Activated CD4-positive, alpha-beta T cell treated with anti-CD3 and anti-CD28 coated beads for 48 hours (primary cell): ENCODE results near the gene PCDHGA9.
"Not testable (repeated sequence)": the region's sequence is repeated elsewhere in the genome, so short reads cannot be mapped to it uniquely, and the experiment has no call there.

Source experiments
- DNase-seq: peaks from one replicate; pipeline ENCODE4 v3.0.0-alpha.2; 2020

Gene PCDHGA9

GRCh38 chr5:141384471-141385267, 17.9 kb upstream of the PCDHGA9 start:
- no peak for DNase-seq

GRCh38 chr5:141387557-141388311, 14.8 kb upstream of the PCDHGA9 start, which contains the start of gene PCDHGB4:
TSS of gene PCDHGB4 (plus strand) at chr5:141387698. CDS start at chr5:141387885, 187 bp downstream.
- DNase-seq = peak; percentile 51

DNA sequence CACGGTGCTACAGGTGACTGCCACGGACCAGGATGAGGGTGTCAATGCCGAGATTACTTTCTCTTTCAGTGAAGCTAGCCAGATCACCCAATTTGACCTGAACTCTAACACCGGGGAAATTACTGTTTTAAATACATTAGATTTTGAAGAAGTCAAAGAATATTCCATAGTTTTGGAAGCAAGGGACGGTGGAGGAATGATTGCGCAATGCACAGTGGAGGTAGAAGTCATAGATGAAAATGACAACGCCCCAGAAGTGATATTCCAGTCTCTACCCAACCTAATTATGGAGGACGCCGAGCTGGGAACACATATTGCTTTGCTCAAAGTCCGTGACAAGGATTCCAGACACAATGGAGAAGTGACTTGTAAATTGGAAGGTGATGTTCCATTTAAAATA, 13.9 kb upstream of the PCDHGA9 start:
- DNase-seq = no peak

GRCh38 chr5:141389153-141390042, 13.2 kb upstream of the PCDHGA9 start:
- DNase-seq = no peak

DNA sequence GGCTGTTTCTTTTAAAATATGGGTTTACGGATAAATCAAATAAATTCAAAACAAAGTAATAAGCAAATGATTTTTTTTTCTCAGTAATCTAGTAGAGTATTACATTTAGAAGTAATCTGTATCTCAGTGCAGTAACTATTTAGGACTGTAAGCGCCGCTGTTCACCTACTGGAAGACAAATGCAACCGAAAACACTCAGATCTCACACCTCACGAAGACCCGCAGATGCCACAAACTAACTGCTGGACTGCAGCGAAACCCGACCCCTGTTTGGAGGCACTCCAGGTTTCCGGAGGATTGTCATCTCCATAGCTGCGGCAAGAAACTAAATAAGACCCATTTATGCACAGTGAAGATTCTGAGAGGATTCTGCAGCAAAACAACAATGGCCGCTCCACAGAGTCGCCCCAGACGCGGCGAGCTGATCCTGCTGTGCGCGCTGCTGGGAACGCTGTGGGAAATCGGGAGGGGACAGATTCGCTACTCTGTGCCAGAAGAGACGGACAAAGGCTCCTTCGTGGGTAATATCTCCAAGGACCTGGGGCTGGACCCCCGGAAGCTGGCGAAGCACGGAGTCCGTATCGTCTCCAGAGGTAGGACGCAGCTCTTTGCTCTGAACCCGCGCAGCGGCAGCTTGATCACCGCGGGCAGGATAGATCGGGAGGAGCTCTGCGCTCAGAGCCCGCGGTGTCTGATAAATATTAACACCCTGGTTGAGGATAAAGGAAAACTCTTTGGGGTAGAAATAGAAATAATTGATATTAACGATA, 10.0 kb upstream of the PCDHGA9 start, which contains the start of gene PCDHGA8:
Gene PCDHGA8, plus strand, starts transcription at position 205 of the 770 bp plus-strand sequence. Its CDS starts 181 bp downstream, at position 386.
- DNase-seq = no peak

- no peak for DNase-seq
Observed at GRCh38 chr5:141393267-141393666, 9.3 kb upstream of the PCDHGA9 start.

GRCh38 chr5:141394401-141395187, 8.0 kb upstream of the PCDHGA9 start:
- not testable (repeated sequence) for DNase-seq

- DNase-seq = peak; percentile 66
Observed at GRCh38 chr5:141397756-141398551, 4.6 kb upstream of the PCDHGA9 start, which contains the start of gene PCDHGB5. TSS of gene PCDHGB5 (plus strand) at chr5:141397947. CDS start at chr5:141398128, 181 bp downstream.

DNA sequence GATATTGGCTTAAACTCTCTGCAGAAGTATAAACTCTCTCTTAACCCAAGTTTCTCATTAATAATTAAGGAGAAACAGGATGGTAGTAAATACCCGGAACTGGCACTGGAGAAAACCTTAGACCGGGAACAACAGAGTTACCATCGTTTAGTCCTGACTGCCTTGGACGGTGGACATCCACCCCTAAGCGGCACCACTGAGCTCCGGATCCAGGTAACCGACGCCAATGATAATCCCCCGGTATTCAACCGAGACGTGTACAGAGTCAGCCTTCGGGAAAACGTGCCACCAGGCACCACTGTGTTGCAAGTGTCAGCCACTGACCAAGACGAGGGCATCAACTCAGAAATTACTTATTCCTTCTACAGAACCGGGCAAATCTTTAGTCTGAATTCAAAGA, 4.0 kb upstream of the PCDHGA9 start:
- no peak for DNase-seq

GRCh38 chr5:141399555-141400258, 2.9 kb upstream of the PCDHGA9 start:
- DNase-seq = no peak

DNA sequence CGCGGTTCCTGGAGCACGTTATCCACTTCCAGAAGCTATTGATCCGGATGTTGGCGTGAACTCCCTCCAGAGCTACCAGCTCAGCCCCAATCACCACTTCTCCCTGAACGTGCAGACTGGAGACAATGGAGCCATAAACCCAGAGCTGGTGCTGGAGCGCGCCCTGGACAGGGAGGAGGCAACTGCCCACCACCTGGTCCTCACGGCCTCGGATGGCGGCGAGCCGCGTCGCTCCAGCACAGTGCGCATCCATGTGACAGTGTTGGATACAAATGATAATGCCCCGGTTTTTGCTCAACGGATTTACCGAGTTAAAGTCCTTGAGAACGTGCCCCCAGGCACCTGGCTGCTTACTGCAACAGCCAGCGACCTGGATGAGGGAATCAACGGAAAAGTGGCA, 809 bp downstream of the PCDHGA9 start:
- DNase-seq = no peak

- peak; percentile 67 for DNase-seq
Observed at GRCh38 chr5:141407790-141408505, 5.4 kb downstream of the PCDHGA9 start, which contains the start of gene PCDHGB6. TSS of gene PCDHGB6 (plus strand) at chr5:141408021. CDS start at chr5:141408203, 182 bp downstream.

DNA sequence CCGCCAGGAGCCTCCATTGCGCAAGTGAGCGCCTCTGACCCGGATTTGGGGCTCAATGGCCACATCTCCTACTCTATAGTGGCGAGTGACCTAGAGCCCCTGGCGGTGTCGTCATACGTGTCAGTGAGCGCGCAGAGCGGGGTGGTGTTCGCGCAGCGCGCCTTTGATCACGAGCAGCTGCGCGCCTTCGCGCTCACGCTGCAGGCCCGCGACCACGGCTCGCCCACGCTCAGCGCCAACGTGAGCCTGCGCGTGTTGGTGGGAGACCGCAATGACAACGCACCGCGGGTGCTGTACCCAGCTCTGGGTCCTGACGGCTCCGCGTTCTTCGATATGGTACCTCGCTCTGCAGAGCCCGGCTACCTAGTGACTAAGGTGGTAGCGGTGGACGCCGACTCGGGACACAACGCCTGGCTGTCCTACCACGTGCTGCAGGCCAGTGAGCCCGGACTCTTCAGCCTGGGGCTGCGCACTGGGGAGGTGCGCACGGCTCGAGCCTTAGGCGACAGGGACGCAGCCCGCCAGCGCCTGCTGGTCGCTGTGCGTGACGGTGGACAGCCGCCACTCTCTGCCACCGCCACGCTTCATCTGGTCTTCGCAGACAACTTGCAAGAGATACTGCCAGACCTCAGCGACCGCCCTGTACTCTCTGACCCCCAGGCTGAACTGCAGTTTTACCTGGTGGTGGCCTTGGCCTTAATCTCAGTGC, 7.2 kb downstream of the PCDHGA9 start:
- no peak for DNase-seq

DNA sequence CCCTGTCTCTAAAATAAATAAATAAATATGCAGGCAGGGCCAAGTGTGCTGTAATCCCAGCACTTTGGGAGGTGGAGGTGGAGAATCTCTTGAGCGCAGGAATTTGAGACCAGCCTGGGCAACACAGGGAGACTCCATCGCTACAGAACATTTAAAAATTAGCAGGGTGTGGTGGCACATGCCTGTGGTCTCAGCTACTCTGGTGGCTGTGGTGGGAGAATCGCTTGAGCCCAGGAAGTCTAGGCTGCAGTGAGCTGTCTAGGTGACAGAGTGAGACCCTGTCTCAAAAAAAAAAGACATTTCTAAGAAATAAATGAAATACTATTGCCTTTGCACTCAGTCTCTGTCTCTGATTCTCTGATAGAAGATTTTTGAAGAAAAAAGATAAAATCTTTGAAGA, 9.0 kb downstream of the PCDHGA9 start:
- no peak for DNase-seq

DNA sequence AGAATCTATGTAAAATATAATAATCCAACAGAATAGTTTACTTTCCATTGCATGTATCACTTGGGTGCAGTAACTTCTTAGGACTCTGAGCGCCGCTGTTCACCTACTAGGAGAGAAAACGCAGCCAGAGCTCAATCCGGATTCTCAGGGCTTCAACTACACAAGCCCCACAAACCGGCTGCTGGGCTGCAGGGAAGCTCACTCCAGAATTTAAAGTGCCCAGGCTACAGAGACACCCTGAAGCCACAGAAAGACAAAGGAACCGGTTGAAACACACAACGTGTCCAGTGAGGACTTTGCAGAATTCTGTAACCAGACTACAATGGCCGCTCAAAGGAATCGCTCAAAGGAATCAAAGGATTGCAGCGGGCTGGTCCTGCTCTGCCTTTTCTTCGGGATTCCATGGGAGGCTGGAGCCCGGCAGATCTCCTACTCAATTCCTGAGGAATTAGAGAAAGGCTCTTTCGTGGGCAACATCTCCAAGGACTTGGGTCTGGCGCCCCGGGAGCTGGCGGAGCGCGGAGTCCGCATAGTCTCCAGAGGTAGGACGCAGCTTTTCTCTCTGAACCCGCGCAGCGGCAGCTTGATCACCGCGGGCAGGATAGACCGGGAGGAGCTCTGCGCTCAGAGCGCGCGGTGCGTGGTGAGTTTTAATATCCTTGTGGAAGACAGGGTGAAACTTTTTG, 10.4 kb downstream of the PCDHGA9 start, which contains the start of gene PCDHGA10:
Gene PCDHGA10, plus strand, starts transcription at position 134 of the 686 bp plus-strand sequence. Its CDS starts 189 bp downstream, at position 323.
- peak; percentile 70 for DNase-seq

DNA sequence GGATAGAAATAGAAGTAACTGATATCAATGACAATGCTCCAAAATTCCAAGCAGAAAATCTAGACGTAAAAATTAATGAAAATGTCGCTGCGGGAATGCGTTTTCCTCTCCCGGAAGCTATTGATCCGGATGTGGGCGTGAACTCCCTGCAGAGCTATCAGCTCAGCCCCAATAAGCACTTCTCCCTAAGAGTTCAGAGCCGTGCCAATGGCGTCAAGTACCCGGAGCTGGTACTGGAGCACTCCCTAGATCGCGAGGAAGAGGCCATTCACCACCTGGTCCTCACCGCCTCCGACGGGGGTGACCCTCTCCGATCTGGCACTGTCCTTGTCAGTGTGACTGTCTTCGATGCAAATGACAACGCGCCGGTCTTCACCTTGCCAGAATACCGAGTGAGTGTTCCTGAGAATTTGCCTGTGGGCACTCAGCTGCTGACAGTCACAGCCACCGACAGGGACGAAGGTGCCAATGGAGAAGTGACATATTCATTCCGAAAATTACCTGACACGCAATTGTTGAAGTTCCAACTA, 11.0 kb downstream of the PCDHGA9 start:
- DNase-seq = no peak
